ENCODE results near the gene NDUFB1. TPM values are rescaled to one million over a fixed set of nuclear protein-coding genes. Genes with fewer than 3 reads are reported as not detected.

The NDUFB1 gene
- total RNA-seq, 1 experiment from 2014 or later: 92.5 TPM

- peak; percentile 67 for ATAC-seq
- Histone ChIP-seq H3K27ac (ENCODE audit: low read depth, low read length) (no peak overlapping the region), H3K79me2 (ENCODE audit: insufficient read depth, low read length) (no peaks in the 10 kb centered on the region; the same call in 1 of the 2 replicates), H3K9me3 (ENCODE audit: control insufficient read depth in 1 of 2, insufficient read depth in 1 of 2, low read depth in 1 of 2, low read length in 2 of 2) (no peaks in the 10 kb centered on the region), H2AFZ (ENCODE audit: low read depth, low read length, poor library complexity, severe bottlenecking) (no peak overlapping the region), H4K20me1 (ENCODE audit: insufficient read depth) (no peaks in the 10 kb centered on the region), H3K9ac (ENCODE audit: low read length) (no peak overlapping the region), H3K36me3 (ENCODE audit: control insufficient read depth in 1 of 2, insufficient read depth in 2 of 2, low read length in 2 of 2) (peaks cover 37 to 47% of the 10 kb centered on the region in 2 experiments), H3K9me2 (ENCODE audit: insufficient read depth) (no peaks in the 10 kb centered on the region), H3K4me2 (ENCODE audit: low read length) (no peak overlapping the region), H3K4me3 (replicated peaks in 1 of 2; ENCODE audit: low read depth in 1 of 2, low read length in 2 of 2) (no peak overlapping the region), H3K4me1 (ENCODE audit: control insufficient read depth in 1 of 2, insufficient read depth in 2 of 2, low read length in 2 of 2) (no peaks in the 10 kb centered on the region), H3K27me3 (ENCODE audit: insufficient read depth, low read length) (no peaks in the 10 kb centered on the region)
- RAD21 ChIA-PET (ENCODE audit: low non-redundant PET in 1 of 2, low total read pairs in 2 of 2, uncharacterized antibody in 2 of 2, unreplicated experiment in 2 of 2): interaction anchor here in 1 of 2 experiments (0.7 kb wide), 1 partner anchor 217 kb away, joined by 4 read pairs; no protein-coding TSS in a partner anchor
- peak; percentile 35 for DNase-seq (ENCODE audit: low read depth, low spot score)
- no TSS peak for BruUV-seq (replicated peaks)
- intact Hi-C loops (cut with micrococcal nuclease): loop anchor here (1.0 to 10.0 kb wide), 4 partner anchors 220 to 547 kb away; no protein-coding TSS in a partner anchor
- CTCF ChIA-PET: interaction anchor here (0.7 to 1.8 kb wide), 13 partner anchors 9 to 555 kb away, joined by 3 to 14 read pairs (median 3); partner anchors contain the start of genes ATXN3, CPSF2 and NDUFB1
- no peak for TF ChIP-seq ZFX (IDR thresholded peaks at IDR 0.05)
- peak; percentile 72 for TF ChIP-seq RAD21 (IDR thresholded peaks at IDR 0.05; ENCODE audit: low read depth)
- no peak for TF ChIP-seq TCF7L2 (IDR thresholded peaks at IDR 0.05; ENCODE audit: borderline replicate concordance, extremely low read depth, insufficient read depth, insufficient read length)
- no peak for TF ChIP-seq SRF (IDR thresholded peaks at IDR 0.05; ENCODE audit: low read depth)
- TF ChIP-seq ELF1 (IDR thresholded peaks at IDR 0.05; ENCODE audit: borderline replicate concordance, low read depth): no peak
- no peak for TF ChIP-seq EZH2 (IDR thresholded peaks at IDR 0.05)
- peak; percentile 47 to 62 (median 49); a peak in 5 of 6 replicates for TF ChIP-seq CTCF (IDR thresholded peaks at IDR 0.05 in 2 of 3, conservative IDR thresholded peaks at IDR 0.05 in 1 of 3; ENCODE audit: borderline replicate concordance in 1 of 3, insufficient read depth in 1 of 3, low read depth in 2 of 3, low read length in 2 of 3)
- TF ChIP-seq SIN3A (IDR thresholded peaks at IDR 0.05; ENCODE audit: low read depth): no peak
- POLR2A ChIA-PET: no interaction called here
These were observed 13.8 kb upstream of the NDUFB1 start for GRCh38 chr14:92135269-92135668.
